ENCODE measurements around the gene CCDC177. TPM values are rescaled to one million over a fixed set of nuclear protein-coding genes. Genes with fewer than 3 reads are reported as not detected.
A peak's percentile ranks its signal among the peaks of the same experiment; 100 is the strongest.

Gene CCDC177
- total and polyA plus RNA-seq, 2 experiments from 2014 or later = not detected

- H3F3A ChIP-seq (ENCODE audit: insufficient read depth) = no peaks in the 10 kb centered on the region
- H3K27ac ChIP-seq = no peak overlapping the region
- DNase-seq = peak; percentile 73
- H3K4me2 ChIP-seq (ENCODE audit: unreplicated experiment) = no peak overlapping the region
- TF ChIP-seq EZH2 (IDR thresholded peaks at IDR 0.05; ENCODE audit: insufficient read depth, poor library complexity, severe bottlenecking) (no peak), EZH2phosphoT487 (IDR thresholded peaks at IDR 0.05; ENCODE audit: insufficient read depth, low read depth) (no peak)
- peaks cover 32% of the 10 kb centered on the region; the same call in 1 of the 2 replicates for H3K27me3 ChIP-seq (replicated peaks; ENCODE audit: insufficient read depth)
- no peaks in the 10 kb centered on the region for H3K36me3 ChIP-seq (ENCODE audit: low read depth)
- H2AFZ ChIP-seq = no peak overlapping the region
- in situ Hi-C loops (cut with MboI) = no loop called here
- no peaks in the 10 kb centered on the region for H4K20me1 ChIP-seq (ENCODE audit: insufficient read depth)
- no peak overlapping the region for H3K9ac ChIP-seq
- H3K79me2 ChIP-seq (ENCODE audit: insufficient read depth) = no peaks in the 10 kb centered on the region
- H3K9me3 ChIP-seq (ENCODE audit: low read depth) = no peaks in the 10 kb centered on the region
- 0% methylated on average over 4 of the region's 4 CpGs for WGBS, 2 experiments (ENCODE audit: low coverage in 1 of 2, low lambda C conversion rate in 2 of 2, missing lambda C conversion rate in 2 of 2)
- H3K4me1 ChIP-seq (ENCODE audit: insufficient read depth) = no peaks in the 10 kb centered on the region
- H3K4me3 ChIP-seq = no peak overlapping the region
- H3K9me2 ChIP-seq (ENCODE audit: insufficient read depth) = no peaks in the 10 kb centered on the region
Measured at GRCh38 chr14:69535230-69535848, 39.3 kb downstream of the CCDC177 start.

GRCh38 chr14:69532561-69533340 lies 41.9 kb downstream of the CCDC177 start:
- no peak overlapping the region for H3K4me3 ChIP-seq
- no peaks in the 10 kb centered on the region for H3K79me2 ChIP-seq (ENCODE audit: insufficient read depth)
- TF ChIP-seq EZH2phosphoT487 (IDR thresholded peaks at IDR 0.05; ENCODE audit: insufficient read depth, low read depth) (no peak), EZH2 (IDR thresholded peaks at IDR 0.05; ENCODE audit: insufficient read depth, poor library complexity, severe bottlenecking) (no peak)
- WGBS, 2 experiments (ENCODE audit: low coverage in 1 of 2, low lambda C conversion rate in 2 of 2, missing lambda C conversion rate in 2 of 2) = 53 to 54% methylated on average over 3 of the region's 3 CpGs
- H3K4me1 ChIP-seq (ENCODE audit: insufficient read depth) = no peaks in the 10 kb centered on the region
- H3K27ac ChIP-seq = no peak overlapping the region
- H3K27me3 ChIP-seq (replicated peaks; ENCODE audit: insufficient read depth) = peaks cover 39% of the 10 kb centered on the region; the same call in 1 of the 2 replicates
- no peaks in the 10 kb centered on the region for H4K20me1 ChIP-seq (ENCODE audit: insufficient read depth)
- no peak overlapping the region for H2AFZ ChIP-seq
- no peak overlapping the region for H3K9ac ChIP-seq
- H3K9me3 ChIP-seq (ENCODE audit: low read depth) = no peaks in the 10 kb centered on the region
- H3K4me2 ChIP-seq (ENCODE audit: unreplicated experiment) = no peak overlapping the region
- H3K9me2 ChIP-seq (ENCODE audit: insufficient read depth) = no peaks in the 10 kb centered on the region
- DNase-seq = peak; percentile 11
- in situ Hi-C loops (cut with MboI) = no loop called here
- H3K36me3 ChIP-seq (ENCODE audit: low read depth) = no peaks in the 10 kb centered on the region
- H3F3A ChIP-seq (ENCODE audit: insufficient read depth) = no peaks in the 10 kb centered on the region

DNA sequence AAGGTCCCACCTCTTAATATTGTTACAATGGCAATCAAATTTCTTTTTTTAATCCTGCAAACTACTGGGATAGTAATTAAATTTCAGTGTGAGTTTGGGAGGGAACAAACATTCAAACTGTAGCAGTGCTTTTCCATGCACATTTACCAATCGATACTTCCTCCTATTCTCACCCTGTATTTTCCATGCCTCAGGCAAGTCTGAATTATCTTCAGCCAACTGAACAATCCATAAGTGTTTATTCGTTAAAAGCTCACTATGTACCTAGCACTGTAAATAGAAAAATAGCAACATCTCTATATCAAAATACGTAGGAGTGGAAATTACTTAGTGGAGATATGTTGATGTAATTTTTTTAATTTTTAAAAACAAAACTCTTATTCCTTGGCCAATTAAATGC lies 43.5 kb downstream of the CCDC177 start:
- Histone ChIP-seq H3F3A (ENCODE audit: insufficient read depth) (no peaks in the 10 kb centered on the region), H3K9me2 (ENCODE audit: insufficient read depth) (no peaks in the 10 kb centered on the region)
- in situ Hi-C loops (cut with MboI) = no loop called here

DNA sequence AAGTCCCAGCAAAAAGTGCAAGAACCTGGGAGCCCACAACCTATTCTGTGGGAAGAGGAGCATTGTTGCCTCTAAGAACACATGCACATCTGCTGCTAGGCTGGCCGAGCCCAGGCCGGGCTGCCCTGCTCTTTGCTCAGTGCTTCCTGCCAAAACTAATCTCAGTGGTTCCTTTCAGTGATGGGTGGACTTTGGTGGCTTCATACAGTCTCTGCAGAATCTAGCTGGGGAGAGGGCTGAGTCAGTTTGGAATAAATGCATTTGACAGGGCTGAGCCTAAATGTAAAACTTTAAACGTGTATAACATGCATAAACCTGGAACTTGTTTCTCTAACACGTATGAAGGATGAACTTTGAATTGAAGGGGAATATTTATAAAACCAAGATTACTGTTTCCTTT lies 44.6 kb downstream of the CCDC177 start:
- Histone ChIP-seq H3K27ac (no peak overlapping the region), H3K4me2 (ENCODE audit: unreplicated experiment) (no peak overlapping the region), H3F3A (ENCODE audit: insufficient read depth) (no peaks in the 10 kb centered on the region), H3K4me3 (no peak overlapping the region), H3K27me3 (replicated peaks; ENCODE audit: insufficient read depth) (peaks cover 44% of the 10 kb centered on the region), H3K9me2 (ENCODE audit: insufficient read depth) (no peaks in the 10 kb centered on the region), H3K4me1 (ENCODE audit: insufficient read depth) (no peaks in the 10 kb centered on the region), H3K79me2 (ENCODE audit: insufficient read depth) (no peaks in the 10 kb centered on the region), H3K9ac (no peak overlapping the region), H4K20me1 (ENCODE audit: insufficient read depth) (no peaks in the 10 kb centered on the region), H3K36me3 (ENCODE audit: low read depth) (no peaks in the 10 kb centered on the region), H2AFZ (no peak overlapping the region), H3K9me3 (ENCODE audit: low read depth) (no peaks in the 10 kb centered on the region)
- in situ Hi-C loops (cut with MboI) = no loop called here
- DNase-seq = no peak
- WGBS, 2 experiments (ENCODE audit: low coverage in 1 of 2, low lambda C conversion rate in 2 of 2, missing lambda C conversion rate in 2 of 2) = 15 to 22% methylated on average over 4 of the region's 4 CpGs
- TF ChIP-seq EZH2 (IDR thresholded peaks at IDR 0.05; ENCODE audit: insufficient read depth, poor library complexity, severe bottlenecking) = no peak
- no peak for TF ChIP-seq EZH2phosphoT487 (IDR thresholded peaks at IDR 0.05; ENCODE audit: insufficient read depth, low read depth)

More for the DNA sequence above, 43.5 kb downstream of the CCDC177 start:
- Histone ChIP-seq H3K9me3 (ENCODE audit: low read depth) (no peaks in the 10 kb centered on the region), H3K9ac (no peak overlapping the region), H3K79me2 (ENCODE audit: insufficient read depth) (no peaks in the 10 kb centered on the region), H3K4me3 (no peak overlapping the region), H4K20me1 (ENCODE audit: insufficient read depth) (no peaks in the 10 kb centered on the region), H2AFZ (no peak overlapping the region), H3K4me1 (ENCODE audit: insufficient read depth) (no peaks in the 10 kb centered on the region), H3K27ac (no peak overlapping the region), H3K27me3 (replicated peaks; ENCODE audit: insufficient read depth) (peaks cover 37% of the 10 kb centered on the region), H3K4me2 (ENCODE audit: unreplicated experiment) (no peak overlapping the region), H3K36me3 (ENCODE audit: low read depth) (no peaks in the 10 kb centered on the region)
- DNase-seq = no peak
- 68 to 79% methylated on average over 3 of the region's 3 CpGs for WGBS, 2 experiments (ENCODE audit: low coverage in 1 of 2, low lambda C conversion rate in 2 of 2, missing lambda C conversion rate in 2 of 2)
- TF ChIP-seq EZH2phosphoT487 (IDR thresholded peaks at IDR 0.05; ENCODE audit: insufficient read depth, low read depth) (no peak), EZH2 (IDR thresholded peaks at IDR 0.05; ENCODE audit: insufficient read depth, poor library complexity, severe bottlenecking) (no peak)
